Measurements from ENCODE around the gene FIGNL2. TPM values are rescaled to one million over a fixed set of nuclear protein-coding genes. Genes with fewer than 3 reads are reported as not detected.

The FIGNL2 gene
- total and polyA plus RNA-seq, 2 donors (not counting 1 experiment from before 2014, with no cell fraction given) = 0.07 to 0.17 TPM

DNA sequence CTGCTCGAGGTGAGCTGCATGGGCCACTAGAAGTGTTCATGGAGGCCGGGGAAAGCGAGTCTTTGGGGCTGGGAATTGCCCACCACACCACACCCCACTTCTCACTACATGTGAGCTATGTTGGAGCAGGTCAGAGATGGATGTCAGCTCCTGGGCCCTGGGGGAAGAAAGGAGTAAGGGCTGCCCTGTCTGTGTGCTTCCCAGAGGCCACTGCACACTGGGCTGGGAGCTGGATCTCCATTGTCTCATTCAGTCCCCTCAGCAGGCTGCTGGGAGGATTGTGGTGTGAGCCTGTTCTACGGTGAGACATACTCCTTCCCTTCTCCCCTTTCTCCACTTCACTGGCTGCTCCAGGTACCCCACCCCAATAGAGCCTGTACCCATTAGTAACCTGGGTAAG is 10.5 kb downstream of the FIGNL2 start:
- no peak for DNase-seq (ENCODE audit: low read depth in 2 of 2)
- no peak for TF ChIP-seq CTCF (conservative IDR thresholded peaks at IDR 0.05 in 1 of 2, IDR thresholded peaks at IDR 0.05 in 1 of 2; ENCODE audit: low read depth in 1 of 2, low read length in 2 of 2)
- TF ChIP-seq EZH2 (IDR thresholded peaks at IDR 0.05; ENCODE audit: low read length, missing control alignments) = no peak
- peaks cover 47% of the 10 kb centered on the region for H3K27me3 ChIP-seq (ENCODE audit: control insufficient read depth, insufficient read depth, low read length)
- H3K9ac ChIP-seq (ENCODE audit: insufficient read depth, low read length) = no peak overlapping the region
- H4K20me1 ChIP-seq (ENCODE audit: control insufficient read depth, extremely low read depth, insufficient read depth, low read length) = no peaks in the 10 kb centered on the region
- H3K79me2 ChIP-seq (ENCODE audit: control insufficient read depth, insufficient read depth, low read length) = no peaks in the 10 kb centered on the region
- H3K9me3 ChIP-seq (ENCODE audit: control insufficient read depth, insufficient read depth, low read depth, low read length) = no peaks in the 10 kb centered on the region
- no peak overlapping the region for H3K27ac ChIP-seq (ENCODE audit: insufficient read depth, low read length)
- H3K4me3 ChIP-seq (replicated peaks in 1 of 4; ENCODE audit: control extremely low read depth in 1 of 4, insufficient read depth in 1 of 4, low read depth in 3 of 4, low read length in 4 of 4) = no peak overlapping the region
- no peak overlapping the region for H3K4me2 ChIP-seq (ENCODE audit: extremely low read depth, insufficient read depth, low read length)
- H3K4me1 ChIP-seq (ENCODE audit: control insufficient read depth, extremely low read depth, insufficient read depth, low read length) = no peaks in the 10 kb centered on the region
- no peaks in the 10 kb centered on the region for H3K36me3 ChIP-seq (ENCODE audit: control insufficient read depth, insufficient read depth, low read length)
- H2AFZ ChIP-seq (ENCODE audit: low read length) = no peak overlapping the region

DNA sequence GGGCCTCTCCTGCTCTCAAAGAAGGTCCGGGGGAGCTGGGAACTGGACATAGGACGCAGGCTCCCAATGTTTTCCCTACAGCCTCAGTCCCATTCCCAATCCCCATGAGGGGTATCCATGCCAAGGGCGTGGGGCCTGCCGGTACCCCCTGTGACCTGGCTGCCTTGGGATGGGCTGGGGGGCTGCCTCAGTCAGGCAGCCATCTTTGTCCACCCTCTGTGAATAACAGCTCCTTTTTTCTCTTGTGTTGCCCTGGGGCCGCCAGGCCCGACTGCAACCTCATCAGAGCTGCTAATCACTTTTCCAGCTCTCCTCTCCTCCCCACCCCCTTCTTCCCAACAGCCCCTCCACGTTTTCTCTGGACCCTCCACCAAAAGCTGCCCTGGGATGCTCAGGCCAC is 11.2 kb downstream of the FIGNL2 start:
- Histone ChIP-seq H3K4me3 (replicated peaks in 1 of 4; ENCODE audit: control extremely low read depth in 1 of 4, insufficient read depth in 1 of 4, low read depth in 3 of 4, low read length in 4 of 4) (no peak overlapping the region), H3K9me3 (ENCODE audit: control insufficient read depth, insufficient read depth, low read depth, low read length) (no peaks in the 10 kb centered on the region), H3K27ac (ENCODE audit: insufficient read depth, low read length) (no peak overlapping the region), H3K4me1 (ENCODE audit: control insufficient read depth, extremely low read depth, insufficient read depth, low read length) (no peaks in the 10 kb centered on the region), H2AFZ (ENCODE audit: low read length) (no peak overlapping the region), H3K9ac (ENCODE audit: insufficient read depth, low read length) (no peak overlapping the region), H3K36me3 (ENCODE audit: control insufficient read depth, insufficient read depth, low read length) (no peaks in the 10 kb centered on the region), H4K20me1 (ENCODE audit: control insufficient read depth, extremely low read depth, insufficient read depth, low read length) (no peaks in the 10 kb centered on the region), H3K27me3 (ENCODE audit: control insufficient read depth, insufficient read depth, low read length) (peaks cover 47% of the 10 kb centered on the region), H3K79me2 (ENCODE audit: control insufficient read depth, insufficient read depth, low read length) (no peaks in the 10 kb centered on the region), H3K4me2 (ENCODE audit: extremely low read depth, insufficient read depth, low read length) (no peak overlapping the region)
- DNase-seq (ENCODE audit: low read depth in 2 of 2) = no peak
- no peak for TF ChIP-seq CTCF (conservative IDR thresholded peaks at IDR 0.05 in 1 of 2, IDR thresholded peaks at IDR 0.05 in 1 of 2; ENCODE audit: low read depth in 1 of 2, low read length in 2 of 2)

DNA sequence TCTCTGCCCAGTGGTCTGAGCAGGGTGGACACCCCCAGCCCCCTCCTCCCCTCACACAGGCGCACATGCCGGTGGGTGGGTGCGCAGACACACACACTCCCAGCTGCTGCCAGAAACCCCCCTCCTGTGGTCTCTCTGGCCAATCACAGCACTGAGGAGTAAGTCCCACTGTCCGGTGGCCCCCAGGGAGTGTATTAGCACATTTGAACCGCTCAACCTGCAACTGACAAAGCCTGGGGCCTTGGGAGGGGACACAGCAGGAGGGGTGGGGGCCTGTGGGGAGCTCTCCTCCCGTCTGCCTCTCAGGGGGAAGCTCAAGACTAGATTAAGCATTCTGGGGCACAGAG is 11.7 kb downstream of the FIGNL2 start:
- Histone ChIP-seq H3K4me2 (ENCODE audit: extremely low read depth, insufficient read depth, low read length) (no peak overlapping the region), H3K27me3 (ENCODE audit: control insufficient read depth, insufficient read depth, low read length) (peaks cover 48% of the 10 kb centered on the region), H4K20me1 (ENCODE audit: control insufficient read depth, extremely low read depth, insufficient read depth, low read length) (no peaks in the 10 kb centered on the region), H3K4me3 (replicated peaks in 1 of 4; ENCODE audit: control extremely low read depth in 1 of 4, insufficient read depth in 1 of 4, low read depth in 3 of 4, low read length in 4 of 4) (no peak overlapping the region), H3K36me3 (ENCODE audit: control insufficient read depth, insufficient read depth, low read length) (no peaks in the 10 kb centered on the region), H3K4me1 (ENCODE audit: control insufficient read depth, extremely low read depth, insufficient read depth, low read length) (no peaks in the 10 kb centered on the region), H3K9ac (ENCODE audit: insufficient read depth, low read length) (no peak overlapping the region), H3K27ac (ENCODE audit: insufficient read depth, low read length) (no peak overlapping the region), H2AFZ (ENCODE audit: low read length) (no peak overlapping the region), H3K9me3 (ENCODE audit: control insufficient read depth, insufficient read depth, low read depth, low read length) (no peaks in the 10 kb centered on the region), H3K79me2 (ENCODE audit: control insufficient read depth, insufficient read depth, low read length) (no peaks in the 10 kb centered on the region)
- no peak for DNase-seq (ENCODE audit: low read depth in 2 of 2)
- TF ChIP-seq EZH2 (IDR thresholded peaks at IDR 0.05; ENCODE audit: low read length, missing control alignments) = no peak
- TF ChIP-seq CTCF (conservative IDR thresholded peaks at IDR 0.05 in 1 of 2, IDR thresholded peaks at IDR 0.05 in 1 of 2; ENCODE audit: low read depth in 1 of 2, low read length in 2 of 2) = no peak
